ENCODE data around the gene COL5A3.
A peak's percentile ranks its signal among the peaks of the same experiment; 100 is the strongest.

COL5A3 gene

DNA sequence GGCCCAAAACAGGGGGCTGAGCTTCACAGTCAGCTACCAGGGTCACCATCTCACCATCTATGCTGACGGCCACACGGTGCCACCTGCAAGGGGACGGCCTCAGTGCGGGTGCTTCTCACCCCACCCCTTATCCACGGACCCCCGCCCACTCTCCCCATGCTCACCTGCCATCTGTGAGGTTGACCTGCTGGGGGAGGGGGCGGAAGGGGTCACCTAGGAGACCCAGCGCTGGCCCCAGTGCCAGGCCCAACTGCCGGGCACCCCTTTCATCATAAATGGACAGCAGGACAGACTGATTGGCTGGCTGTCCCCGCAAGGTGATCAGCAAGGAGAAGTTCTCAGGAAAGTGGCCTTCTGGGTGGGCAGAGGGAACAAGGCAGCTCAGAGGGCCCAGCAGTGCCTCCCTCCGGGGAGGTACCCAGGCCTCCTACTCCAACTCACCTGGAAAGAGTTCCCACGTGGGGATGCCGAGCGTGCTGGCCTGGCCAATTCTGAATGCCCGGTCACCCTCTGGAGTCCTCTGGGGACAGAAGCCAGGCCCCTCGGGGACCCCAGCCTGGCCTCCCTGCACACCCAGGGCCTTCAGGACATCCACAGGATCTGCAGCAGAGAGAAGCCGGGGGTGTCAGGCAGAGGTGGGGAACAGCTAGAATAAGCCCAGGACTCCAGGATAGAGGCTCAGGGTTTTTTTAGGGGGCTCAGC is 4.5 kb downstream of the COL5A3 start:
- no peak for DNase-seq (ENCODE audit: low read depth)
- no peak overlapping the region for H3K4me3 ChIP-seq (ENCODE audit: low read depth, low read length)
- TF ChIP-seq, protein P1, sequence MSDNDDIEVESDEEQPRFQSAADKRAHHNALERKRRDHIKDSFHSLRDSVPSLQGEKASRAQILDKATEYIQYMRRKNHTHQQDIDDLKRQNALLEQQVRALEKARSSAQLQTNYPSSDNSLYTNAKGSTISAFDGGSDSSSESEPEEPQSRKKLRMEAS (IDR thresholded peaks at IDR 0.05; ENCODE audit: low read depth, low read length) = no peak
- TF ChIP-seq POLR2A (IDR thresholded peaks at IDR 0.05; ENCODE audit: extremely low read depth, insufficient read length) (no peak), MYC (IDR thresholded peaks at IDR 0.05; ENCODE audit: low read depth, low read length) (no peak)
- TF ChIP-seq, protein P2, sequence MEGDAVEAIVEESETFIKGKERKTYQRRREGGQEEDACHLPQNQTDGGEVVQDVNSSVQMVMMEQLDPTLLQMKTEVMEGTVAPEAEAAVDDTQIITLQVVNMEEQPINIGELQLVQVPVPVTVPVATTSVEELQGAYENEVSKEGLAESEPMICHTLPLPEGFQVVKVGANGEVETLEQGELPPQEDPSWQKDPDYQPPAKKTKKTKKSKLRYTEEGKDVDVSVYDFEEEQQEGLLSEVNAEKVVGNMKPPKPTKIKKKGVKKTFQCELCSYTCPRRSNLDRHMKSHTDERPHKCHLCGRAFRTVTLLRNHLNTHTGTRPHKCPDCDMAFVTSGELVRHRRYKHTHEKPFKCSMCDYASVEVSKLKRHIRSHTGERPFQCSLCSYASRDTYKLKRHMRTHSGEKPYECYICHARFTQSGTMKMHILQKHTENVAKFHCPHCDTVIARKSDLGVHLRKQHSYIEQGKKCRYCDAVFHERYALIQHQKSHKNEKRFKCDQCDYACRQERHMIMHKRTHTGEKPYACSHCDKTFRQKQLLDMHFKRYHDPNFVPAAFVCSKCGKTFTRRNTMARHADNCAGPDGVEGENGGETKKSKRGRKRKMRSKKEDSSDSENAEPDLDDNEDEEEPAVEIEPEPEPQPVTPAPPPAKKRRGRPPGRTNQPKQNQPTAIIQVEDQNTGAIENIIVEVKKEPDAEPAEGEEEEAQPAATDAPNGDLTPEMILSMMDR (IDR thresholded peaks at IDR 0.05; ENCODE audit: low read depth, low read length) = no peak

DNA sequence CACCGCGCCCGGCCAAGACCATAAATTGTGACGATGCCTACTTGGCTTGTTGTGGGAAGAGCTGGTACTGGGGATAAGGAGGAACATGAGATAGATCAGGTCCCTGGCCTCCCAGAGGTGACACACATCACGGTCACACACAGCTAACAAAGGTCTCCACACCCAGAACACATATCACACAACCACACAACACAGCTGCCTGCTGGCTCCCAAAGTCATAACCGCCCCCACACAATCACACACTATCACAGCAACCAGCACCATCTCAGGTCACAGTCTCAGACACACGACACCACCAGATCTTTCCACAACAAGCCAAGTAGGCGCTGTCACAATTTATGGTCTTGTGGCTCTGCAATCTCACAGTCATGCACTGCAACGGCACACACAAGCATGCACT is 5.7 kb downstream of the COL5A3 start:
- no peak for DNase-seq (ENCODE audit: low read depth)
- TF ChIP-seq MYC (IDR thresholded peaks at IDR 0.05; ENCODE audit: low read depth, low read length) = no peak
- TF ChIP-seq, protein P1 (IDR thresholded peaks at IDR 0.05; ENCODE audit: low read depth, low read length) = no peak
- no peak overlapping the region for H3K4me3 ChIP-seq (ENCODE audit: low read depth, low read length)

DNA sequence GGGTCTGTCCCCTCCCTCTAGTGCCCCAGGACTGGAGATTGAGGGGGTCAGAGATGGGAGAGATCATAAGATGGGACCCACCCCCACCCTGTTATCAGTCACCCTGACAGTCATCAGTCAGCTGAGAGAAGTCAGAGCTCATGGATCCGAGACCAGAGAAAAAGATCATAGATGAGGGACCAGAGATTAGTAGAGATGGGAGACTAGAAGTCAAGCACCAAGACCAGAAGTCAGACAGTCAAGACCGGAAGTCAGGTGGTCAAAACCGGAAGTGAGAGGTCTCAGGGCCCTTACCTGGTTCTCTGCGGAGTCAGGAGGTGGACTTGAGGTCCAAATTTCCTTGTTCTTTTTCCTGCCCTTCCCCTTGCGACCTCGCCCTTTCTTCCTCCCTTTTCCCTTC is 7.0 kb downstream of the COL5A3 start:
- DNase-seq (ENCODE audit: low read depth) = no peak
- TF ChIP-seq POLR2A (IDR thresholded peaks at IDR 0.05; ENCODE audit: extremely low read depth, insufficient read length) = no peak
- no peak for TF ChIP-seq MYC (IDR thresholded peaks at IDR 0.05; ENCODE audit: low read depth, low read length)
- TF ChIP-seq, protein P1 (IDR thresholded peaks at IDR 0.05; ENCODE audit: low read depth, low read length) = no peak
- TF ChIP-seq, protein P2 (IDR thresholded peaks at IDR 0.05; ENCODE audit: low read depth, low read length) = no peak
- H3K4me3 ChIP-seq (ENCODE audit: low read depth, low read length) = no peak overlapping the region

DNA sequence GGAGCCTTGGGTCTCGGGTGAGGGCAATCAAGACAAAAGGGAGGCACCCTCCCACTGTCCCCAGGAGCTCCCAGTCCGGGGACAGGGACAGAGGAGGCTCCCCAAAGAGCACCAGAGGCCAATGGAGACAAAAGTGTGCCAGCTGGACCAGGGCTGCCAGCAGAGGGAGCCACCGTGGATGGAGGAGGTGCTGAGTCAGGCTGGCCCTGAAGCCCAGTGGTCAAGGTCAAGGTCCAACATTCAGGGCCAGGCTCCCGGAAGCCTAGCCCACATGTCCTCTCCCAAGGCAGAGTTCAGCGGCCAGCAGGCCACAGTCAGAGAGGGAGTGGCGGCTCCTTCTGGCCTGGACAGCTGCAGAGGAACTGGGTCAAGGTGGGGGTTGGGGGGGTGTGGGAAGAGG is 8.4 kb downstream of the COL5A3 start:
- no peak overlapping the region for H3K4me3 ChIP-seq (ENCODE audit: low read depth, low read length)
- no peak for TF ChIP-seq POLR2A (IDR thresholded peaks at IDR 0.05; ENCODE audit: extremely low read depth, insufficient read length)
- TF ChIP-seq, protein P2 (IDR thresholded peaks at IDR 0.05; ENCODE audit: low read depth, low read length) = peak; percentile 86
- peak; percentile 45 for DNase-seq (ENCODE audit: low read depth)

DNA sequence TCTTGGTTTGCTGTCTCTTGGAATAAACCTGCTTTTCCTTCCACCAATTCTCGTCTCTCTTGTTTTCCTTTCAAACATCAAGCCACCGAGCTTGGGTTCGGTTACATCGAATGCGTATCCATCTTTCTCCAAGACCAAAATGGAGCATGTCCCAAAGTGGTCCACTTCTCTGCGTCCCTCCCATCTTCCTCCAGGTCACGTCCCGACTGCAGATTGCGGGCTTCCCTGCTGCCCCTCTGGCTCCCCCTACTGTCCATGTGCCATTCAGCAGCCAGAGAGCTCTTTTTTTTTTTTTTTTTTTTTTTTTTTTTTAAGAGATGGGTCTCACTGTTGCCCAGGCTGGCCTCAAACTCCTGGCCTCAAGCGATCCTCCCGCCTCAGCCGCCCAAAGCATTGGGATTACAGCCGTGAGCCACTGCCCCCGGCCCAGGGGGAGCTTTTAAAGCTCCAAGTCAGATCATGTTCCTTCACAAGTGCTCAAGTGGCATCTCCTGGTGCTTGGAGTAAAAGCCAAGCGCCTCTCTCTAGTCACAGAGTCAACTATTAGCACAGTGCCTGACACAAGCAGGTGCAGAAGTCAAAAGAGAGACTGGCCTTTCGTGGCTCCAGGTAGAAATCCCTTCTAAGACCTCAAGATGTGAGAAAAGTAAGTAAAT is 10.0 kb downstream of the COL5A3 start:
- H3K4me3 ChIP-seq (ENCODE audit: low read depth, low read length) = no peak overlapping the region
- TF ChIP-seq, protein P2 (IDR thresholded peaks at IDR 0.05; ENCODE audit: low read depth, low read length) = peak; percentile 99
- TF ChIP-seq, protein P1 (IDR thresholded peaks at IDR 0.05; ENCODE audit: low read depth, low read length) = peak; percentile 53; the same call in 1 of the 2 replicates
- TF ChIP-seq MYC (IDR thresholded peaks at IDR 0.05; ENCODE audit: low read depth, low read length) (no peak), POLR2A (IDR thresholded peaks at IDR 0.05; ENCODE audit: extremely low read depth, insufficient read length) (no peak)
- DNase-seq (ENCODE audit: low read depth) = peak; percentile 84

DNA sequence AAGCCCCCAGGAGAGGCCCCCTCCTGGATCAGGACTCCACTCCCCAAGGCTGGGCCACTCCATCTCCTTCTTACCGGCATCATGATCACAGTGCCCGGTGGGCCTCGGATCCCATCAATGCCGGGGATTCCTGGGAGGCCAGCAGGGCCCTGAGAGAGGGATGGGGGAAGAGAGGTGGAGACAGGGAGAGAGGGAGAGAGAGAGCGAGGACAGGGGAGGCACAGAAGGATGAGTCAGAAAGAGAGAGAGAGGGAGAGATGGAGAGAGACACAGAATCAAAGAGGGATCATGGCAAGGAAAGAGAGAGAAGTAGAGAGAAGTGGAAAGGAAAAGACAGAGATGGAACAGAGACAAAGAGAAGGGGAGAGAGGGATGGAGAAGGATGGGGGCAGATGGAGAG is 13.8 kb downstream of the COL5A3 start:
- H3K4me3 ChIP-seq (ENCODE audit: low read depth, low read length) = no peak overlapping the region
- DNase-seq (ENCODE audit: low read depth) = no peak
- TF ChIP-seq MYC (IDR thresholded peaks at IDR 0.05; ENCODE audit: low read depth, low read length) (no peak), POLR2A (IDR thresholded peaks at IDR 0.05; ENCODE audit: extremely low read depth, insufficient read length) (no peak)
- TF ChIP-seq, protein P1 (IDR thresholded peaks at IDR 0.05; ENCODE audit: low read depth, low read length) = no peak
- TF ChIP-seq, protein P2 (IDR thresholded peaks at IDR 0.05; ENCODE audit: low read depth, low read length) = no peak

All from NB4 (cell line).